T-helper 1 cell treated with Interleukin-12 subunit alpha and Interleukin-12 subunit beta and Interleukin-4 antibody, amounts not matched to agents 30 ng/mL and 1 ng/mL, for 36 hours (primary cell): ENCODE data around the gene TRPC1. TPM values are rescaled to one million over a fixed set of nuclear protein-coding genes. Genes with fewer than 3 reads are reported as not detected.

Source experiments
- intact Hi-C: fragments of 100-400 bp; cut with micrococcal nuclease; formaldehyde crosslinking; loops from one replicate; pipeline ENCODE4 v1.15.1; 2024
- total RNA-seq: library from RNA; stranded (reverse); gene quantifications from 2 replicates; pipeline ENCODE4 v1.2.3, GENCODE V29; 2022

Gene TRPC1
- total RNA-seq, 1 donor from 2014 or later = 0.81 TPM

DNA sequence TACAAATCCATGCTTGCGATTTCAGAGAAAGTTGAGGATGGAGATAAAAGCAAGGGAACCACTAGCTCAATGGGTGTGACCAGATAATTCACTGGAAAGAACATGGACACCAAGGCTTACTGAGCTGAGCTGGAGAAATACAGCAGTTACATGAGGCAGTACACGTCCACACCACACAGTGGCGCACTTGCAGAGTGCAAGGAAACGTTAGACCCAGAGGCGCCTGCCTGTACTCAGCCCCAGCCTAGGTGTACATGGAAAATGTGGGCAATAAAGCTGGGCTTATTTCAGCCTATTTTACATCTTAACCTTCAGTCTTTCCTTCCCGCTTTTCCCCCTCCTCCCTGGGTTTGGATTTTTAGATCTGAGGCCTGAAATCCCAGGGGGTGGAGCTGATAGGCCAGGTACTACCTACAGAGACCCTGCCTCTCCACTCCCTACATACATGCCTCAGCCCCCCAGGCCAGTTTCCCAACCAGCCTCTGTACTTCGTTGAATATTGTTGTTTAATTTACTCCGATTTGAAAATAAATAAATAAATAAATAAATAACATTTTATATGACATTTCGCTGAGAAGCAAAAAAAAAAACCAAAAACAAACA lies 105.0 kb downstream of the TRPC1 start:
- intact Hi-C loops = loop anchor here (1.0 to 5.0 kb wide), 6 partner anchors 98 to 846 kb away; partner anchors contain the start of gene ATR

DNA sequence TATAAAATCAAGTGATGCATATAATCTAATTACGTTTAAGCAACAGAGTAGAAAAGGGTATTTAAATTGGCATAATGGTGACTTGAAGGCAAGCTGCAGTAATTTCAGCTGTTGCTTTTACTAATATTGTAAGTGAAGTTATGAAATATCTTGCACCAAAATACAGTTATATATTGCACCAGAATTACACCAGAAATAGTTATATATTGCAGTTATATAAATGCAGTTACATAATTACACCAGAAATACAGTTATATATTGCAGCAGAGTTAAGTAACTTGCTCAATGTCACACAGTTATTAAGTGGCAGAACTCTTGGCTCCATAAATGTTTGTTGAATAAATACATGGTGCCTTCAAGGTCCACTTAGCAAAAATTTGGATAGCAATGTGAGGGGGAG lies 113.7 kb downstream of the TRPC1 start:
- intact Hi-C loops = no loop called here

GRCh38 chr3:142839831-142840230 lies 116.0 kb downstream of the TRPC1 start:
- intact Hi-C loops = no loop called here

DNA sequence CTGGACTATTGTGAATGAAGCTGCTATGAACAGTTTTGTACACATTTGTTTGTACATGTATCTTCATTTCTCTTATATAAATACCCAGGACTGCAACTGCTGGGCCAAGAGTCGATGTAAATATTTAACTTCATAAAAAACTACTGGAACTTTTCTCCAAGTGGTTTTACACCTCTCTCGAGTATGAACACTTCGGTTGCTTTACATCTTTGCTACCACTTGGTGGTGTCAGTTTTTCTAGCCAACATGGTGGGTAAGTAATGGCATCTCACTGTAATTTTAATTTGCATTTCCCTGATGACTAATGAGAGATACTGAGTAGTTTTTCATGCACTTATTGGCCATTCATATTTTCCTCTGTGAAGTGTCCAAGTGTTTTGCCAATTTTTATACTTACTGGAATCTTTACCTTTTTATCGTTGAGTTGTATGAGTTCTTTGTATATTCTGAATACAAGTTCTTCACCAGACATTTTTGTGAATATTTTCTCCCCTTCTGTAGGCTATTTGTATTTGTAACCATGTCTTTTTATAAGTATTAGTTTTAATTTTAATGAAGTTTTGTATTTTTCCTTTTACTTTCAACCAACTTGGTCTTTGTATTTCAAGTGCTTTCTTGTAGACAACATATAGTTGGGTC lies 120.6 kb downstream of the TRPC1 start:
- intact Hi-C loops = loop anchor here (1.0 kb wide), 2 partner anchors 143 to 150 kb away; no protein-coding TSS in a partner anchor

DNA sequence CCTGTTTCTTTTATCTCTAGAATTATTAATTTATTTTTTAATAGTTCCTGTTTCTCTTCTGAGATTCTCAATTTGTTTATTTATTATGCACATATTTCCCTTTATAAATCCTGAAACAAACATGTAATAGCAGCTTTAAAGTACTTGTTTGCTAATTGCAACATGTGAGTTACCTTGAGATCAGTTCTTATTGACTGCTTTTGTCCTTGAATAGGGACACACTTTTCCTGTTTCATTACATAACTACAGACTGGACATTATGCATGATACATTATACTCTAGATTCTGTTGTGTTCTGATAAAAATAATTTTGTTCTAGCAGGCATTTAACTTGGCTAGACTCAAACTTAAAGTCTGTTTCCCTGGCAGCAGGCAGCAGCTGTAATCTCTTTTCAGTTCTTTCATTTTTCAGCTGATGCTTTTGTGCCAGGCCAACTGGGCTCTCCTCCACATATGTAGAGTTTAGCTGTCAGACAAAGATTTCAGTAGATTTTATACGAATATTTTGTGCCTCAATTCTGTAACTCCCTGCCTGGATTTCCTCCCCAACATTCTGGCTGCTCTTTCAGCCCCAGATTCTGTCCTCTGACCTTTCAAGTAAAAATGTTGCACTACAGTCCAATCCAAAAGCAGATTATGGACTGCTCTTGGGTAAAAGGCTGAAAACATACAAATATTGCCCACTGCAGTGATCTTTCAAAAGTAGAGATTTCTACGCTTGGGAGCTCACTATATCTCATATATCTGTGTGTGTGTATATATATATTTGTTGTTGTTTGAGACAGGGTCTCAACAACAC lies 123.1 kb downstream of the TRPC1 start:
- intact Hi-C loops = no loop called here

DNA sequence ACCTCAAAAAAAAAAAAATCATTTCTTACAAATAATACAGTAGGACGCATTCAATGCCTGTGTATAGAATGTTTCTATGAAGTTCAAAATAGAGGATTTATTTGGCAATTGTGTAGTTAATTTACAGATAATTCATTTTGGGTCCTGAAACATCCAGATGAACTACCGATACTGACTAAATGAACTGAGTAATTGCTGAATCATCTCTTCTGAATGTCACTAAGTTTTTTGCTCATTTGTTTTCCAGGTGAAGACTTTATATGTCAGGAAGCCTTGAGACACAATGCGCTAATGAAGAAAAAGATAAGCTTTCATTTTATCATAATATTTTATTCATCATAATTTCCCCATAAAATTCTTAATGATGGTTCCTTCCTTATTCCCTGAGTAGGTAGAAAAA lies 125.3 kb downstream of the TRPC1 start:
- intact Hi-C loops = no loop called here

GRCh38 chr3:142850395-142851023 lies 126.7 kb downstream of the TRPC1 start:
- intact Hi-C loops = no loop called here

GRCh38 chr3:142852009-142852408 lies 128.2 kb downstream of the TRPC1 start:
- intact Hi-C loops = no loop called here

- intact Hi-C loops = no loop called here
These were observed 129.7 kb downstream of the TRPC1 start for GRCh38 chr3:142853270-142854168.

- intact Hi-C loops = no loop called here
These were observed 133.2 kb downstream of the TRPC1 start for GRCh38 chr3:142857056-142857455.

Other genes with a start within 250 kb of the TRPC1 start
- 36.6 and 37.9 TPM in 2 replicates for gene ATR, start 145.3 kb upstream of the TRPC1 start, total RNA-seq
- 5.0 and 5.6 TPM in 2 replicates for gene PLS1, start 127.6 kb upstream of the TRPC1 start, total RNA-seq
- 0.27 TPM in 1 of 2 replicates, not detected in the other for gene PCOLCE2, start 165.0 kb downstream of the TRPC1 start, total RNA-seq
- gene PAQR9, start 239.6 kb downstream of the TRPC1 start, total RNA-seq = not detected in 2 replicates